ENCODE results near the gene ZDHHC20.

ZDHHC20 gene

DNA sequence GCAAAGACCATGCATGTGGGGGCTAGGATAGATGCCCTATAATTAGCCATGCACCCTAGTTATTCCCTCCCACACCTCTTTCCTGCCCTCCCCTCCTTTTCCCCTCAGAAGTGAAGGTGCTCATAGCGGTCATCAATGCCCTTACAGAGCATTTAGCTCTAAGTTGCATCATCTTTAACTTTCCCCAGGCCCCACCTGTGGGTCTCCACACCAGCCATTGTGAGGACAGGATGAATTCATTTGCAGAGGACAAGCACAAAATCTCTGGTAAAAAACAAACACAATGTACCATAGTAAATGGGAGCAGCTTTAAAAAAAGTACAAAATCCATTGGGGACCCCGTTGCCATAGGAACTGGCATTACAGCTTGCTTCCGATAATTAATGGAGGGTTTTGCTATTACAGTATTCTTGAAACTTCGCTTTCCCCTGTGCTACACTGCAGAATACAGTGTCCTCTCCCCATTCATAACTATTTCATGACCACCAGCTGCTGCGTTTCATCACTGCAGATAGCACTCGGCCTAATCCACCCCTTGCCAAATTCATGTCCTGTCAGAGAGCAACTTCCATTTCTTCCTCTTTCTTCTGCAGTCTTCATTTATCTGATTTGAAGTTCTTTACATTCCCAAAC lies 110.5 kb downstream of the ZDHHC20 start:
- TF ChIP-seq, protein P1, sequence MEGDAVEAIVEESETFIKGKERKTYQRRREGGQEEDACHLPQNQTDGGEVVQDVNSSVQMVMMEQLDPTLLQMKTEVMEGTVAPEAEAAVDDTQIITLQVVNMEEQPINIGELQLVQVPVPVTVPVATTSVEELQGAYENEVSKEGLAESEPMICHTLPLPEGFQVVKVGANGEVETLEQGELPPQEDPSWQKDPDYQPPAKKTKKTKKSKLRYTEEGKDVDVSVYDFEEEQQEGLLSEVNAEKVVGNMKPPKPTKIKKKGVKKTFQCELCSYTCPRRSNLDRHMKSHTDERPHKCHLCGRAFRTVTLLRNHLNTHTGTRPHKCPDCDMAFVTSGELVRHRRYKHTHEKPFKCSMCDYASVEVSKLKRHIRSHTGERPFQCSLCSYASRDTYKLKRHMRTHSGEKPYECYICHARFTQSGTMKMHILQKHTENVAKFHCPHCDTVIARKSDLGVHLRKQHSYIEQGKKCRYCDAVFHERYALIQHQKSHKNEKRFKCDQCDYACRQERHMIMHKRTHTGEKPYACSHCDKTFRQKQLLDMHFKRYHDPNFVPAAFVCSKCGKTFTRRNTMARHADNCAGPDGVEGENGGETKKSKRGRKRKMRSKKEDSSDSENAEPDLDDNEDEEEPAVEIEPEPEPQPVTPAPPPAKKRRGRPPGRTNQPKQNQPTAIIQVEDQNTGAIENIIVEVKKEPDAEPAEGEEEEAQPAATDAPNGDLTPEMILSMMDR (conservative IDR thresholded peaks at IDR 0.05): no peak
- H3K27ac ChIP-seq: no peak overlapping the region

GRCh38 chr13:21347753-21348318 lies 111.3 kb downstream of the ZDHHC20 start:
- TF ChIP-seq, protein P1 (conservative IDR thresholded peaks at IDR 0.05): no peak
- H3K27ac ChIP-seq: no peak overlapping the region

- TF ChIP-seq, protein P1 (conservative IDR thresholded peaks at IDR 0.05): no peak
- no peak overlapping the region for H3K27ac ChIP-seq
These were observed 114.4 kb downstream of the ZDHHC20 start for GRCh38 chr13:21344662-21345176.

GRCh38 chr13:21343659-21344058 lies 115.4 kb downstream of the ZDHHC20 start:
- H3K27ac ChIP-seq: no peak overlapping the region
- TF ChIP-seq, protein P1 (conservative IDR thresholded peaks at IDR 0.05): no peak

GRCh38 chr13:21342699-21343442 lies 116.2 kb downstream of the ZDHHC20 start:
- TF ChIP-seq, protein P1 (conservative IDR thresholded peaks at IDR 0.05): no peak
- no peak overlapping the region for H3K27ac ChIP-seq

- H3K27ac ChIP-seq: no peak overlapping the region
- TF ChIP-seq, protein P1 (conservative IDR thresholded peaks at IDR 0.05): no peak
These were observed 117.3 kb downstream of the ZDHHC20 start for GRCh38 chr13:21341637-21342422.
